HCT116 (cell line): ENCODE results near the gene RFTN2. TPM values are rescaled to one million over a fixed set of nuclear protein-coding genes. Genes with fewer than 3 reads are reported as not detected.

Experiments
- ATAC-seq: fragments of 200-7000 bp; cut with Tn5 transposase; 2 replicates; pipeline ENCODE4 v1.9.1; 2020; ENCODE audit warnings: mild to moderate bottlenecking, moderate library complexity
- BruUV-seq: library from RNA; stranded (reverse); fragments of 400-500 nt; replicated peaks from 2 replicates; lab custom pipeline; 2021; lab: Mats Ljungman, UMichigan
- CTCF ChIA-PET: fragments of 300-600 bp; sonication (Branson Sonifier 250); formaldehyde crosslinking; loops from one replicate; lab custom pipeline; 2021; ENCODE audit warnings: antibody characterized with exemption; lab: Charles Lee
- POLR2A ChIA-PET: fragments of 300-600, 350-600 bp; sonication (Branson Sonifier 250); formaldehyde crosslinking; loops from one replicate; lab custom pipeline; 2021; ENCODE audit warnings: antibody characterized with exemption; lab: Charles Lee
- RAD21 ChIA-PET, 2 experiments: fragments of 300-600 bp; sonication (Branson Sonifier 250); formaldehyde crosslinking; loops; one replicate each; lab custom pipeline; 2023; ENCODE audit warnings: low total read pairs in 2 of 2; ENCODE audit not compliant: uncharacterized antibody in 2 of 2, unreplicated experiment in 2 of 2, low non-redundant PET in 1 of 2; lab: Charles Lee
- DNase-seq: peaks from one replicate; pipeline ENCODE4 v3.0.0-alpha.2; 2010; ENCODE audit warnings: low read depth, low spot score
- H2AFZ ChIP-seq: fragments of 200-600 bp; shearing (Covaris generic), sonication (generic); 2 replicates; pipeline ENCODE4 v1.6.1; 2017; ENCODE audit warnings: low read depth, mixed run types, mixed read lengths, antibody characterized with exemption, low read length; ENCODE audit not compliant: poor library complexity, severe bottlenecking
- H3K27ac ChIP-seq: 2 replicates; pipeline ENCODE4 v1.5.1; 2012; ENCODE audit warnings: low read depth, low read length
- H3K27me3 ChIP-seq: fragments of 200-600 bp; sonication (generic); 2 replicates; pipeline ENCODE4 v1.6.1; 2016; ENCODE audit warnings: mixed run types, low read length, mixed read lengths; ENCODE audit not compliant: insufficient read depth
- H3K36me3 ChIP-seq, 2 experiments: fragments of 200-500 bp in 1 of 2; fragments of 200-600 bp in 1 of 2; sonication (Bioruptor generic) in 1 of 2; sonication (generic) in 1 of 2; 2 replicates each; pipeline versions ENCODE4 v1.5.1 to v1.6.1; 2014 to 2016; ENCODE audit warnings: low read length in 2 of 2, inconsistent platforms in 1 of 2, mixed read lengths in 1 of 2, mixed run types in 1 of 2; ENCODE audit not compliant: insufficient read depth in 2 of 2, control insufficient read depth in 1 of 2
- H3K4me1 ChIP-seq, 2 experiments: fragments of 200-600 bp in 1 of 2; sonication (generic) in 1 of 2; 2 replicates each; pipeline versions ENCODE4 v1.5.1 to v1.6.1; 2012 to 2017; ENCODE audit warnings: low read length in 2 of 2, inconsistent platforms in 1 of 2, mild to moderate bottlenecking in 1 of 2, mixed read lengths in 1 of 2, mixed run types in 1 of 2, moderate library complexity in 1 of 2; ENCODE audit not compliant: insufficient read depth in 2 of 2, control insufficient read depth in 1 of 2
- H3K4me2 ChIP-seq: fragments of 200-600 bp; sonication (generic); 2 replicates; pipeline ENCODE4 v1.6.1; 2017; ENCODE audit warnings: mixed run types, low read length, mixed read lengths
- H3K4me3 ChIP-seq, 2 experiments: fragments of 200-600 bp in 1 of 2; sonication (generic) in 1 of 2; replicated peaks in 1 of 2; 2 replicates each; pipeline ENCODE4 v1.5.1; 2011 to 2016; ENCODE audit warnings: low read length in 2 of 2, control low read depth in 1 of 2, low read depth in 1 of 2, mild to moderate bottlenecking in 1 of 2, mixed read lengths in 1 of 2, mixed run types in 1 of 2
- H3K79me2 ChIP-seq: fragments of 200-600 bp; sonication (generic); 2 replicates; pipeline ENCODE4 v1.6.1; 2017; ENCODE audit warnings: mild to moderate bottlenecking, mixed run types, low read length, moderate library complexity, mixed read lengths; ENCODE audit not compliant: insufficient read depth
- H3K9ac ChIP-seq: fragments of 200-600 bp; sonication (generic); 2 replicates; pipeline ENCODE4 v1.6.1; 2016; ENCODE audit warnings: low read length, mixed read lengths
- H3K9me2 ChIP-seq: fragments of 200-600 bp; sonication (generic), shearing (Covaris generic); 2 replicates; pipeline ENCODE4 v1.6.1; 2017; ENCODE audit warnings: mixed run types, mild to moderate bottlenecking, moderate library complexity; ENCODE audit not compliant: insufficient read depth
- H3K9me3 ChIP-seq, 2 experiments: fragments of 200-500 bp in 1 of 2; fragments of 200-600 bp in 1 of 2; sonication (Bioruptor generic) in 1 of 2; sonication (generic) in 1 of 2; 2 replicates each; pipeline ENCODE4 v1.6.1; 2014 to 2017; ENCODE audit warnings: low read length in 2 of 2, mixed read lengths in 2 of 2, inconsistent platforms in 1 of 2, low read depth in 1 of 2, mild to moderate bottlenecking in 1 of 2, mixed run types in 1 of 2, moderate library complexity in 1 of 2; ENCODE audit not compliant: control insufficient read depth in 1 of 2, insufficient read depth in 1 of 2
- H4K20me1 ChIP-seq: fragments of 200-600 bp; sonication (generic), shearing (Covaris generic); 2 replicates; pipeline ENCODE4 v1.6.1; 2017; ENCODE audit warnings: mixed run types, mild to moderate bottlenecking, moderate library complexity; ENCODE audit not compliant: insufficient read depth
- ATF3 ChIP-seq: IDR thresholded peaks from 2 replicates; pipeline ENCODE4 v1.6.1; 2012
- CBX3 ChIP-seq: IDR thresholded peaks from 2 replicates; pipeline ENCODE4 v1.6.1; 2012; ENCODE audit warnings: low read depth
- CEBPB ChIP-seq: IDR thresholded peaks from 2 replicates; pipeline ENCODE4 v1.6.1; 2012; ENCODE audit warnings: low read depth
- EGR1 ChIP-seq: IDR thresholded peaks from 2 replicates; pipeline ENCODE4 v1.6.1; 2012; ENCODE audit warnings: low read depth
- ELF1 ChIP-seq: IDR thresholded peaks from 2 replicates; pipeline ENCODE4 v1.6.1; 2012; ENCODE audit warnings: low read depth, borderline replicate concordance
- EZH2 ChIP-seq: fragments of 200-600 bp; sonication (generic); IDR thresholded peaks from 2 replicates; pipeline ENCODE4 v1.6.1; 2017; ENCODE audit warnings: antibody characterized with exemption, mixed run types
- EZH2phosphoT487 ChIP-seq: fragments of 200-600 bp; IDR thresholded peaks from 2 replicates; pipeline ENCODE4 v1.6.1; 2018; ENCODE audit warnings: antibody characterized with exemption, borderline replicate concordance
- FOSL1 ChIP-seq: IDR thresholded peaks from 2 replicates; pipeline ENCODE4 v1.6.1; 2012; ENCODE audit warnings: low read depth
- POLR2A ChIP-seq: IDR thresholded peaks from 2 replicates; pipeline ENCODE4 v1.7.0; 2011; ENCODE audit warnings: borderline replicate concordance; ENCODE audit not compliant: insufficient read depth, insufficient read length; ENCODE audit errors: extremely low read depth
- POLR2AphosphoS5 ChIP-seq: IDR thresholded peaks from 2 replicates; pipeline ENCODE4 v1.6.1; 2011; ENCODE audit warnings: mild to moderate bottlenecking, low read depth, low read length, moderate library complexity
- RAD21 ChIP-seq: IDR thresholded peaks from 2 replicates; pipeline ENCODE4 v1.6.1; 2012; ENCODE audit warnings: low read depth, mild to moderate bottlenecking
- SIN3A ChIP-seq: IDR thresholded peaks from 2 replicates; pipeline ENCODE4 v1.6.1; 2012; ENCODE audit warnings: low read depth
- SP1 ChIP-seq: IDR thresholded peaks from 2 replicates; pipeline ENCODE4 v1.6.1; 2012; ENCODE audit warnings: low read depth
- SRF ChIP-seq: IDR thresholded peaks from 2 replicates; pipeline ENCODE4 v1.6.1; 2012; ENCODE audit warnings: low read depth
- TCF7L2 ChIP-seq: IDR thresholded peaks from 2 replicates; pipeline ENCODE4 v1.7.0; 2011; ENCODE audit warnings: borderline replicate concordance, inconsistent platforms; ENCODE audit not compliant: insufficient read depth, insufficient read length; ENCODE audit errors: extremely low read depth
- ZFX ChIP-seq: fragments of 450-650 bp; IDR thresholded peaks from 2 replicates; pipeline ENCODE4 v1.6.1; 2017
- intact Hi-C: fragments of 100-400 bp; cut with micrococcal nuclease; formaldehyde crosslinking; loops from 2 replicates; pipeline ENCODE4 v1.10.0; 2022
- total RNA-seq: library from RNA; stranded (reverse); gene quantifications from one replicate; pipeline ENCODE4 v1.2.1, GENCODE V29; 2021; ENCODE audit not compliant: unreplicated experiment
- TF ChIP-seq, protein P1 (sequence below): IDR thresholded peaks from 2 replicates; pipeline ENCODE4 v1.6.1; 2012
- TF ChIP-seq, protein P2 (sequence below): IDR thresholded peaks from 2 replicates; pipeline ENCODE4 v1.6.1; 2012; ENCODE audit warnings: low read depth
- TF ChIP-seq, protein P3 (sequence below): IDR thresholded peaks from 2 replicates; pipeline ENCODE4 v1.6.1; 2011; ENCODE audit warnings: mild to moderate bottlenecking, low read length, moderate library complexity; ENCODE audit not compliant: insufficient replicate concordance; ENCODE audit errors: extremely low read depth

The RFTN2 gene
- total RNA-seq, 1 experiment from 2014 or later, result not detected

DNA sequence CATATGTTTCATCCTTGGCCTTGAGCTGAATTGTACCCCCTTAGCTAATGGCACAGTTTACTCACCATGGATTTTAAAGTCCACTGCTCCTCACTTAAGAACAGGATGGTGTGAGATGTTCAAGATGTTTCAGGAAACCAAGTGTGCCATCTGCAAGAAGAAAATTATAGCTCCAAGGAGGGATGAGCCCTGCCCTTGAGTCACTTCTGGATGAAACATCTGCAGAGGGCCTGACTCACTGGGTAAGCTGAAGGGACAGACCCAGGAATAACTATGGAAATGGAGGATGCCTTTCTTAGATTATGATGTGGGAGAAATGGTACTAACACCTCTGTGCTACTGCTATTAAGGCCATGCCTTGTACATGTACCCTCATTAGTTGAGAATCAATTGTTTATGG is 36.2 kb upstream of the RFTN2 start (continued):
- TF ChIP-seq, protein P1, sequence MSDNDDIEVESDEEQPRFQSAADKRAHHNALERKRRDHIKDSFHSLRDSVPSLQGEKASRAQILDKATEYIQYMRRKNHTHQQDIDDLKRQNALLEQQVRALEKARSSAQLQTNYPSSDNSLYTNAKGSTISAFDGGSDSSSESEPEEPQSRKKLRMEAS, result no peak
- TF ChIP-seq POLR2AphosphoS5 (no peak), POLR2A (no peak), EZH2 (no peak)

DNA sequence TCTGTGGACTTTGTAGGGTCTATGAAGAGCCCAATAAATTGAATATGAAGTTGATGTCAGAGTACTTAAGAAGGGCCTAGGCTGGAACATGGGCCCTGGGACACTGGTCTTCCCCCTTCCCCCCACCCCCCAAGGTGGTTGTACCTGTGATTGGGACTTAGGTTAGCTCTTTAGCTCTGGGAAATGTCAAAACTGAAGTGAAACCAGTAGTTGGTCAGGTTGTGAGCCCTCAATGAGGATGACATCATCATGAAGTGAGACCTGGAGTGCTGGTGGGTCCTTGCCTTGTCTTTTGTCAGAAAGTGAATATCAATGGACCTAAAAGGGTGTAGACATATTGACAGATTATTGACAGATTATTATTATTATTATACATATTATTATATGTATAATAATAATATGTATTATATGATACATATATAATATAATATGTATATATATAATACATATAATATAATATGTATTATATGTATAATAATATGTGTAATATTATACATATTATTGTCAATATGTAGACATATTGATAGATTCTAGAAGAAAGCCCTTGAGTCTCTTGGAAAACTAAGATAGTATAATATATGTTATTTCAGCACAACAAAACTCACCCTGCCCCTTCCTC is 35.1 kb upstream of the RFTN2 start:
- TF ChIP-seq ELF1 (no peak), EZH2 (no peak), ATF3 (no peak), TCF7L2 (no peak), ZFX (no peak), RAD21 (no peak), EGR1 (no peak), CEBPB (no peak), SRF (no peak), SP1 (no peak), EZH2phosphoT487 (no peak), SIN3A (no peak), FOSL1 (no peak), POLR2A (no peak), CBX3 (no peak)
- TF ChIP-seq, protein P2, sequence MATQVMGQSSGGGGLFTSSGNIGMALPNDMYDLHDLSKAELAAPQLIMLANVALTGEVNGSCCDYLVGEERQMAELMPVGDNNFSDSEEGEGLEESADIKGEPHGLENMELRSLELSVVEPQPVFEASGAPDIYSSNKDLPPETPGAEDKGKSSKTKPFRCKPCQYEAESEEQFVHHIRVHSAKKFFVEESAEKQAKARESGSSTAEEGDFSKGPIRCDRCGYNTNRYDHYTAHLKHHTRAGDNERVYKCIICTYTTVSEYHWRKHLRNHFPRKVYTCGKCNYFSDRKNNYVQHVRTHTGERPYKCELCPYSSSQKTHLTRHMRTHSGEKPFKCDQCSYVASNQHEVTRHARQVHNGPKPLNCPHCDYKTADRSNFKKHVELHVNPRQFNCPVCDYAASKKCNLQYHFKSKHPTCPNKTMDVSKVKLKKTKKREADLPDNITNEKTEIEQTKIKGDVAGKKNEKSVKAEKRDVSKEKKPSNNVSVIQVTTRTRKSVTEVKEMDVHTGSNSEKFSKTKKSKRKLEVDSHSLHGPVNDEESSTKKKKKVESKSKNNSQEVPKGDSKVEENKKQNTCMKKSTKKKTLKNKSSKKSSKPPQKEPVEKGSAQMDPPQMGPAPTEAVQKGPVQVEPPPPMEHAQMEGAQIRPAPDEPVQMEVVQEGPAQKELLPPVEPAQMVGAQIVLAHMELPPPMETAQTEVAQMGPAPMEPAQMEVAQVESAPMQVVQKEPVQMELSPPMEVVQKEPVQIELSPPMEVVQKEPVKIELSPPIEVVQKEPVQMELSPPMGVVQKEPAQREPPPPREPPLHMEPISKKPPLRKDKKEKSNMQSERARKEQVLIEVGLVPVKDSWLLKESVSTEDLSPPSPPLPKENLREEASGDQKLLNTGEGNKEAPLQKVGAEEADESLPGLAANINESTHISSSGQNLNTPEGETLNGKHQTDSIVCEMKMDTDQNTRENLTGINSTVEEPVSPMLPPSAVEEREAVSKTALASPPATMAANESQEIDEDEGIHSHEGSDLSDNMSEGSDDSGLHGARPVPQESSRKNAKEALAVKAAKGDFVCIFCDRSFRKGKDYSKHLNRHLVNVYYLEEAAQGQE, result no peak
- TF ChIP-seq, protein P1, result no peak
- TF ChIP-seq, protein P3, sequence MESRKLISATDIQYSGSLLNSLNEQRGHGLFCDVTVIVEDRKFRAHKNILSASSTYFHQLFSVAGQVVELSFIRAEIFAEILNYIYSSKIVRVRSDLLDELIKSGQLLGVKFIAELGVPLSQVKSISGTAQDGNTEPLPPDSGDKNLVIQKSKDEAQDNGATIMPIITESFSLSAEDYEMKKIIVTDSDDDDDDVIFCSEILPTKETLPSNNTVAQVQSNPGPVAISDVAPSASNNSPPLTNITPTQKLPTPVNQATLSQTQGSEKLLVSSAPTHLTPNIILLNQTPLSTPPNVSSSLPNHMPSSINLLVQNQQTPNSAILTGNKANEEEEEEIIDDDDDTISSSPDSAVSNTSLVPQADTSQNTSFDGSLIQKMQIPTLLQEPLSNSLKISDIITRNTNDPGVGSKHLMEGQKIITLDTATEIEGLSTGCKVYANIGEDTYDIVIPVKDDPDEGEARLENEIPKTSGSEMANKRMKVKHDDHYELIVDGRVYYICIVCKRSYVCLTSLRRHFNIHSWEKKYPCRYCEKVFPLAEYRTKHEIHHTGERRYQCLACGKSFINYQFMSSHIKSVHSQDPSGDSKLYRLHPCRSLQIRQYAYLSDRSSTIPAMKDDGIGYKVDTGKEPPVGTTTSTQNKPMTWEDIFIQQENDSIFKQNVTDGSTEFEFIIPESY, result no peak
- ChIA-PET POLR2A (no interaction called here), RAD21 (no interaction called here), CTCF (no interaction called here)
- Histone ChIP-seq H3K27ac (no peak overlapping the region), H3K4me2 (no peak overlapping the region), H3K79me2 (peaks cover 60% of the 10 kb centered on the region), H3K4me1 (peaks cover 6 to 15% of the 10 kb centered on the region in 2 experiments; a peak in 3 of 4 replicates), H2AFZ (no peak overlapping the region), H3K27me3 (no peaks in the 10 kb centered on the region), H3K36me3 (peaks cover 0 to 12% of the 10 kb centered on the region in 2 experiments; a peak in 1 of 4 replicates), H3K9me2 (no peaks in the 10 kb centered on the region), H3K9ac (no peak overlapping the region), H3K4me3 (no peak overlapping the region), H4K20me1 (peaks cover 14% of the 10 kb centered on the region; the same call in 1 of the 2 replicates), H3K9me3 (no peaks in the 10 kb centered on the region)
- ATAC-seq (no peak), DNase-seq (no peak)
- intact Hi-C loops, result no loop called here
- BruUV-seq, result no TSS peak
